HCT116 (cell line): Measurements from ENCODE around the gene HYOU1. TPM values are rescaled to one million over a fixed set of nuclear protein-coding genes. Genes with fewer than 3 reads are reported as not detected.
A peak's percentile ranks its signal among the peaks of the same experiment; 100 is the strongest.

Experiments
- ATAC-seq: fragments of 200-7000 bp; cut with Tn5 transposase; 2 replicates; pipeline ENCODE4 v1.9.1; 2020; ENCODE audit warnings: mild to moderate bottlenecking, moderate library complexity
- BruUV-seq: library from RNA; stranded (reverse); fragments of 400-500 nt; replicated peaks from 2 replicates; lab custom pipeline; 2021; lab: Mats Ljungman, UMichigan
- CTCF ChIA-PET: fragments of 300-600 bp; sonication (Branson Sonifier 250); formaldehyde crosslinking; loops from one replicate; lab custom pipeline; 2021; ENCODE audit warnings: antibody characterized with exemption; lab: Charles Lee
- POLR2A ChIA-PET: fragments of 300-600, 350-600 bp; sonication (Branson Sonifier 250); formaldehyde crosslinking; loops from one replicate; lab custom pipeline; 2021; ENCODE audit warnings: antibody characterized with exemption; lab: Charles Lee
- RAD21 ChIA-PET, 2 experiments: fragments of 300-600 bp; sonication (Branson Sonifier 250); formaldehyde crosslinking; loops; one replicate each; lab custom pipeline; 2023; ENCODE audit warnings: low total read pairs in 2 of 2; ENCODE audit not compliant: uncharacterized antibody in 2 of 2, unreplicated experiment in 2 of 2, low non-redundant PET in 1 of 2; lab: Charles Lee
- DNase-seq: peaks from one replicate; pipeline ENCODE4 v3.0.0-alpha.2; 2010; ENCODE audit warnings: low read depth, low spot score
- H2AFZ ChIP-seq: fragments of 200-600 bp; shearing (Covaris generic), sonication (generic); 2 replicates; pipeline ENCODE4 v1.6.1; 2017; ENCODE audit warnings: low read depth, mixed run types, mixed read lengths, antibody characterized with exemption, low read length; ENCODE audit not compliant: poor library complexity, severe bottlenecking
- H3K27ac ChIP-seq: 2 replicates; pipeline ENCODE4 v1.5.1; 2012; ENCODE audit warnings: low read depth, low read length
- H3K27me3 ChIP-seq: fragments of 200-600 bp; sonication (generic); 2 replicates; pipeline ENCODE4 v1.6.1; 2016; ENCODE audit warnings: mixed run types, low read length, mixed read lengths; ENCODE audit not compliant: insufficient read depth
- H3K36me3 ChIP-seq, 2 experiments: fragments of 200-500 bp in 1 of 2; fragments of 200-600 bp in 1 of 2; sonication (Bioruptor generic) in 1 of 2; sonication (generic) in 1 of 2; 2 replicates each; pipeline versions ENCODE4 v1.5.1 to v1.6.1; 2014 to 2016; ENCODE audit warnings: low read length in 2 of 2, inconsistent platforms in 1 of 2, mixed read lengths in 1 of 2, mixed run types in 1 of 2; ENCODE audit not compliant: insufficient read depth in 2 of 2, control insufficient read depth in 1 of 2
- H3K4me1 ChIP-seq, 2 experiments: fragments of 200-600 bp in 1 of 2; sonication (generic) in 1 of 2; 2 replicates each; pipeline versions ENCODE4 v1.5.1 to v1.6.1; 2012 to 2017; ENCODE audit warnings: low read length in 2 of 2, inconsistent platforms in 1 of 2, mild to moderate bottlenecking in 1 of 2, mixed read lengths in 1 of 2, mixed run types in 1 of 2, moderate library complexity in 1 of 2; ENCODE audit not compliant: insufficient read depth in 2 of 2, control insufficient read depth in 1 of 2
- H3K4me2 ChIP-seq: fragments of 200-600 bp; sonication (generic); 2 replicates; pipeline ENCODE4 v1.6.1; 2017; ENCODE audit warnings: mixed run types, low read length, mixed read lengths
- H3K4me3 ChIP-seq, 2 experiments: fragments of 200-600 bp in 1 of 2; sonication (generic) in 1 of 2; replicated peaks in 1 of 2; 2 replicates each; pipeline ENCODE4 v1.5.1; 2011 to 2016; ENCODE audit warnings: low read length in 2 of 2, control low read depth in 1 of 2, low read depth in 1 of 2, mild to moderate bottlenecking in 1 of 2, mixed read lengths in 1 of 2, mixed run types in 1 of 2
- H3K79me2 ChIP-seq: fragments of 200-600 bp; sonication (generic); 2 replicates; pipeline ENCODE4 v1.6.1; 2017; ENCODE audit warnings: mild to moderate bottlenecking, mixed run types, low read length, moderate library complexity, mixed read lengths; ENCODE audit not compliant: insufficient read depth
- H3K9ac ChIP-seq: fragments of 200-600 bp; sonication (generic); 2 replicates; pipeline ENCODE4 v1.6.1; 2016; ENCODE audit warnings: low read length, mixed read lengths
- H3K9me2 ChIP-seq: fragments of 200-600 bp; sonication (generic), shearing (Covaris generic); 2 replicates; pipeline ENCODE4 v1.6.1; 2017; ENCODE audit warnings: mixed run types, mild to moderate bottlenecking, moderate library complexity; ENCODE audit not compliant: insufficient read depth
- H3K9me3 ChIP-seq, 2 experiments: fragments of 200-500 bp in 1 of 2; fragments of 200-600 bp in 1 of 2; sonication (Bioruptor generic) in 1 of 2; sonication (generic) in 1 of 2; 2 replicates each; pipeline ENCODE4 v1.6.1; 2014 to 2017; ENCODE audit warnings: low read length in 2 of 2, mixed read lengths in 2 of 2, inconsistent platforms in 1 of 2, low read depth in 1 of 2, mild to moderate bottlenecking in 1 of 2, mixed run types in 1 of 2, moderate library complexity in 1 of 2; ENCODE audit not compliant: control insufficient read depth in 1 of 2, insufficient read depth in 1 of 2
- H4K20me1 ChIP-seq: fragments of 200-600 bp; sonication (generic), shearing (Covaris generic); 2 replicates; pipeline ENCODE4 v1.6.1; 2017; ENCODE audit warnings: mixed run types, mild to moderate bottlenecking, moderate library complexity; ENCODE audit not compliant: insufficient read depth
- POLR2A ChIP-seq: IDR thresholded peaks from 2 replicates; pipeline ENCODE4 v1.7.0; 2011; ENCODE audit warnings: borderline replicate concordance; ENCODE audit not compliant: insufficient read depth, insufficient read length; ENCODE audit errors: extremely low read depth
- POLR2AphosphoS5 ChIP-seq: IDR thresholded peaks from 2 replicates; pipeline ENCODE4 v1.6.1; 2011; ENCODE audit warnings: mild to moderate bottlenecking, low read depth, low read length, moderate library complexity
- SIN3A ChIP-seq: IDR thresholded peaks from 2 replicates; pipeline ENCODE4 v1.6.1; 2012; ENCODE audit warnings: low read depth
- TCF7L2 ChIP-seq: IDR thresholded peaks from 2 replicates; pipeline ENCODE4 v1.7.0; 2011; ENCODE audit warnings: borderline replicate concordance, inconsistent platforms; ENCODE audit not compliant: insufficient read depth, insufficient read length; ENCODE audit errors: extremely low read depth
- YY1 ChIP-seq: IDR thresholded peaks from 2 replicates; pipeline ENCODE4 v1.6.1; 2011; ENCODE audit warnings: low read length, low read depth, moderate library complexity, mild to moderate bottlenecking; ENCODE audit not compliant: insufficient replicate concordance; ENCODE audit errors: extremely low read depth
- intact Hi-C: fragments of 100-400 bp; cut with micrococcal nuclease; formaldehyde crosslinking; loops from 2 replicates; pipeline ENCODE4 v1.10.0; 2022
- total RNA-seq: library from RNA; stranded (reverse); gene quantifications from one replicate; pipeline ENCODE4 v1.2.1, GENCODE V29; 2021; ENCODE audit not compliant: unreplicated experiment

The HYOU1 gene
- total RNA-seq, 1 experiment from 2014 or later: 181 TPM

DNA sequence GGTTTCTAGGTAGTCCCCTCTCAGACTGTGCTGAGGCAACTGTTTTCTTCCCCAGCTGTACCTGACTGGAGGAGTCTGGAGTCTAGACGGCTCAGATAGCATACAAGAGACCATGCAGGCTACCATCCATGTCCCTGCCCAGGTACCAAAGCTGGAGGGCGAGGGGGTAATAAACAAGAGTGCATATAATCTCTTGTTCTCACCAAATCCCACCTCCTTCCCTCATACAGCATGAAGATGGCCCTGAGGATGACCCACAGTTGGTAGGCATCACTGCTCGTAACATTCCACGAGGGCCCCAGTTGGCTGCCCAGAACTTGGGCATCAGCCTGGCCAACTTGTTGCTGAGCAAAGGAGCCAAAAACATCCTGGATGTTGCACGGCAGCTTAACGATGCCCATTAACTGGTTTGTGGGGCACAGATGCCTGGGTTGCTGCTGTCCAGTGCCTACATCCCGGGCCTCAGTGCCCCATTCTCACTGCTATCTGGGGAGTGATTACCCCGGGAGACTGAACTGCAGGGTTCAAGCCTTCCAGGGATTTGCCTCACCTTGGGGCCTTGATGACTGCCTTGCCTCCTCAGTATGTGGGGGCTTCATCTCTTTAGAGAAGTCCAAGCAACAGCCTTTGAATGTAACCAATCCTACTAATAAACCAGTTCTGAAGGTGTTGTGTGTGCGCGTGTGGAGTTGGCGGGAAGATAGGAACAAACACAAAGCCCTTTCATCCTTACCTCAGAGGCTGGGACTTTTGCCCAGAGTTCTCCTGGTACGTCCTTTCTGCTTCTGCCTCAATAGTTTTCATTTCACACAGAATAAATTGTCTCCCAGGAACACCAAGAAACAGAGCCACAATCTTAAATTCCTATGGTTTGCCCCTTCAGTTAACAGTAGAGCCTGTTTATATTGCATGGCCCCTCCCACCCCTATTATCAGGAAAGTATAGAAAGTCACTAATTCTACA lies 36.2 kb upstream of the HYOU1 start:
- H3K9ac ChIP-seq: peak overlapping the region; percentile 99
- BruUV-seq: no TSS peak
- H3K4me3 ChIP-seq: peak overlapping the region; percentile 83 to 97
- no peak for DNase-seq
- peaks cover 11% of the 10 kb centered on the region; the same call in 1 of the 2 replicates for H4K20me1 ChIP-seq
- peaks cover 12 to 23% of the 10 kb centered on the region in 2 experiments for H3K4me1 ChIP-seq
- TF ChIP-seq POLR2AphosphoS5 (peak; percentile 50), POLR2A (no peak)
- no peak for ATAC-seq
- POLR2A ChIA-PET: interaction anchor here (0.9 to 2.6 kb wide), 4 partner anchors 7 to 26 kb away, joined by 3 to 27 read pairs (median 4); partner anchors contain the start of genes HMBS and VPS11
- CTCF ChIA-PET: interaction anchor here (2.6 kb wide), 1 partner anchor 7 kb away, joined by 20 read pairs; the partner anchor contains the start of gene HMBS
- H3K4me2 ChIP-seq: peak overlapping the region; percentile 80
- peaks cover 14 to 37% of the 10 kb centered on the region in 2 experiments; a peak in 3 of 4 replicates for H3K36me3 ChIP-seq
- no peaks in the 10 kb centered on the region for H3K9me2 ChIP-seq
- RAD21 ChIA-PET: no interaction called here
- no peaks in the 10 kb centered on the region for H3K27me3 ChIP-seq
- H3K27ac ChIP-seq: peak overlapping the region; percentile 93
- no peaks in the 10 kb centered on the region for H3K9me3 ChIP-seq
- intact Hi-C loops: no loop called here
- peaks cover 29% of the 10 kb centered on the region for H3K79me2 ChIP-seq
- H2AFZ ChIP-seq: no peak overlapping the region

DNA sequence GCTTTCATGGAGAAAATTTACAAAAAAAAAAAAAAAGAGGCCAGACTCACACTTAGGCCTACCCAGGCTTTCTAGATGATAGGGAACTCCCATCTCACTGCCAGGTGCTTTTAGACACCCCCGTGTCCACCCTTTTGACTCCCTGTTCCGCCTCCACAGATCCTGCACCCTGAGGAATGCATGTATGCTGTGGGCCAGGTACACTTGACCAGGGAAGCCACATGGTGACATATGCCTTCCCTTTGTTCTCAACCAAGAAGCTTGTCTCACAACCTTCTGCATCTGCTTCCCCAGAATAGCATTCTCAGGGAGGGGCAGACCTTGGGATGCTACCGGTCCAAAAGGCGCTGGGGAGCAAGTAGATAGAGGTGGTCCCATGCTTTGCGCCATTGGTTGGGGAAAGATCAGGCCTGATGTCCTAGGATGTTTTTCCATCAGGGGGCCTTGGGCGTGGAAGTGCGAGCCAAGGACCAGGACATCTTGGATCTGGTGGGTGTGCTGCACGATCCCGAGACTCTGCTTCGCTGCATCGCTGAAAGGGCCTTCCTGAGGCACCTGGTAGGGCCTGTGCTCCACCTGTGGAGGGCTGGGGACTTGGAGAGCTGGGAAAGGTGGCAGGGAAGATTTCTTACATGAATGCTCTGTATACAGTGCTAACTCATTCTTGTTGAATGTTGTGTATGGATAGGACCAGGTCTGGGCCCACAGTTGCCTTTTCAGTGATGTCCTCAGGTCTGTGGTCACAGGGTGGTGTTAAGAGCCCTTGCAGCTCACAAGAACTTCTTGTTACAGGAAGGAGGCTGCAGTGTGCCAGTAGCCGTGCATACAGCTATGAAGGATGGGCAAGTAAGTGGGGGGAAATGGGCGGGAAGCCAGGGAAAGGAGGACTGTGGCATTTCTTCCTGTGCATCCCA lies 35.2 kb upstream of the HYOU1 start:
- no peaks in the 10 kb centered on the region for H3K9me2 ChIP-seq
- no peak overlapping the region for H3K9ac ChIP-seq
- TF ChIP-seq POLR2AphosphoS5 (peak; percentile 51; the same call in 1 of the 2 replicates), TCF7L2 (no peak), SIN3A (no peak), YY1 (no peak)
- peaks cover 10 to 28% of the 10 kb centered on the region in 2 experiments; a peak in 3 of 4 replicates for H3K36me3 ChIP-seq
- peaks cover 19 to 32% of the 10 kb centered on the region in 2 experiments for H3K4me1 ChIP-seq
- POLR2A ChIA-PET: interaction anchor here (0.7 to 1.2 kb wide), 4 partner anchors 7 to 30 kb away, joined by 3 to 4 read pairs (median 3); partner anchors contain the start of gene VPS11
- H4K20me1 ChIP-seq: peaks cover 11% of the 10 kb centered on the region; the same call in 1 of the 2 replicates
- no TSS peak for BruUV-seq
- H3K79me2 ChIP-seq: peaks cover 32% of the 10 kb centered on the region
- no peaks in the 10 kb centered on the region for H3K27me3 ChIP-seq
- no peak overlapping the region for H3K4me3 ChIP-seq
- ATAC-seq (no peak), DNase-seq (no peak)
- H2AFZ ChIP-seq: no peak overlapping the region
- intact Hi-C loops: no loop called here
- H3K27ac ChIP-seq: peak overlapping the region; percentile 93
- RAD21 ChIA-PET: no interaction called here
- peak overlapping the region; percentile 80; the same call in 1 of the 2 replicates for H3K4me2 ChIP-seq
- H3K9me3 ChIP-seq: no peaks in the 10 kb centered on the region
- CTCF ChIA-PET: no interaction called here
